HepG2 (cell line): ENCODE data around the gene PPP2R5E. TPM values are rescaled to one million over a fixed set of nuclear protein-coding genes. Genes with fewer than 3 reads are reported as not detected.
"Not testable (repeated sequence)": the region's sequence is repeated elsewhere in the genome, so short reads cannot be mapped to it uniquely, and the experiment has no call there.

Experiments used
- ATAC-seq: fragments of 200-7000 bp; cut with Tn5 transposase; 3 replicates; pipeline ENCODE4 v1.9.1; 2020; ENCODE audit warnings: mild to moderate bottlenecking, moderate library complexity
- BruUV-seq: library from RNA; stranded (reverse); fragments of 400-500 nt; replicated peaks from 2 replicates; lab custom pipeline; 2021; lab: Mats Ljungman, UMichigan
- CTCF ChIA-PET: fragments of 300-600 bp; formaldehyde crosslinking; extraction: SDS; loops from one replicate; lab custom pipeline; 2021; ENCODE audit warnings: low total read pairs, inconsistent platforms, low intra/inter-chr PET ratio; lab: Yijun Ruan, JAX
- POLR2A ChIA-PET: fragments of 350-600 bp; sonication (Branson Sonifier 250); formaldehyde crosslinking; loops from one replicate; lab custom pipeline; 2020; ENCODE audit warnings: antibody characterized with exemption, inconsistent platforms; lab: Yijun Ruan, JAX
- DNase-seq: peaks from one replicate; pipeline ENCODE4 v3.0.0-alpha.2; 2015; ENCODE audit warnings: low spot score
- FAIRE-seq: peaks from 3 replicates; lab custom pipeline; 2011; peaks lifted over from hg19 to GRCh38; lab: Jason Lieb, UNC
- H2AFZ ChIP-seq: one replicate; pipeline ENCODE4 v1.6.1; 2011; ENCODE audit warnings: low read length, inconsistent platforms
- H3K27ac ChIP-seq: fragments of 300-600 bp; 3 replicates; pipeline ENCODE4 v1.8.0; 2011; ENCODE audit warnings: mixed run types, mild to moderate bottlenecking, mixed read lengths, low read length, inconsistent platforms; ENCODE audit not compliant: insufficient read depth; ENCODE audit errors: extremely low read length
- H3K27me3 ChIP-seq, 2 experiments: fragments of 200-600 bp in 1 of 2; 2 replicates in 1 of 2; 3 replicates in 1 of 2; pipeline versions ENCODE4 v1.6.0 to v1.8.0; 2011; ENCODE audit warnings: low read length in 2 of 2, mild to moderate bottlenecking in 2 of 2, moderate library complexity in 2 of 2, inconsistent platforms in 1 of 2; ENCODE audit not compliant: insufficient read depth in 2 of 2, control insufficient read depth in 1 of 2
- H3K36me3 ChIP-seq, 2 experiments: fragments of 200-600 bp in 1 of 2; replicated peaks in 1 of 2; 2 replicates in 1 of 2; 3 replicates in 1 of 2; pipeline versions ENCODE4 v1.5.1 to v1.8.0; 2011; ENCODE audit warnings: low read length in 2 of 2, inconsistent platforms in 1 of 2; ENCODE audit not compliant: insufficient read depth in 2 of 2, control insufficient read depth in 1 of 2
- H3K4me1 ChIP-seq: 2 replicates; pipeline ENCODE4 v1.5.1; 2012; ENCODE audit warnings: low read length, inconsistent platforms; ENCODE audit not compliant: insufficient read depth
- H3K4me2 ChIP-seq: 2 replicates; pipeline ENCODE4 v1.6.0; 2011; ENCODE audit warnings: low read depth, low read length, inconsistent platforms
- H3K4me3 ChIP-seq, 3 experiments: fragments of 200-600 bp in 1 of 3; sonication (generic), shearing (Covaris generic) in 1 of 3; replicated peaks in 1 of 3; 2 replicates each; pipeline ENCODE4 v1.5.1; 2011 to 2016; ENCODE audit warnings: low read length in 3 of 3, inconsistent platforms in 2 of 3, low read depth in 2 of 3, mild to moderate bottlenecking in 2 of 3, control low read depth in 1 of 3, mixed read lengths in 1 of 3; ENCODE audit not compliant: insufficient read depth in 1 of 3
- H3K79me2 ChIP-seq: one replicate; pipeline ENCODE4 v1.6.1; 2011; ENCODE audit warnings: low read length, inconsistent platforms; ENCODE audit not compliant: insufficient read depth
- H3K9ac ChIP-seq: 2 replicates; pipeline ENCODE4 v1.6.0; 2011; ENCODE audit warnings: mild to moderate bottlenecking, low read depth, low read length, inconsistent platforms; ENCODE audit not compliant: insufficient read depth
- H3K9me3 ChIP-seq: 2 replicates; pipeline ENCODE4 v1.5.1; 2012; ENCODE audit warnings: mild to moderate bottlenecking, low read length
- H4K20me1 ChIP-seq: 2 replicates; pipeline ENCODE4 v1.6.0; 2011; ENCODE audit warnings: inconsistent platforms, mild to moderate bottlenecking, low read length, moderate library complexity; ENCODE audit not compliant: insufficient read depth
- GATAD2A ChIP-seq: IDR thresholded peaks from 2 replicates; pipeline ENCODE4 v1.6.1; 2016
- HNF4A ChIP-seq: sonication (generic); formaldehyde crosslinking; IDR thresholded peaks from 2 replicates; pipeline ENCODE4 v1.4.0; 2020; ENCODE audit warnings: missing genetic modification reagents
- NR2F1 ChIP-seq, 2 experiments: fragments of 450-650 bp in 1 of 2; formaldehyde crosslinking in 1 of 2; IDR thresholded peaks; 2 replicates each; pipeline versions ENCODE4 v1.5.0 to v1.6.1; 2016 to 2020; ENCODE audit warnings: mild to moderate bottlenecking in 1 of 2, missing compliant biosample characterization in 1 of 2, missing genetic modification reagents in 1 of 2, moderate library complexity in 1 of 2
- NR2F6 ChIP-seq, 2 experiments: IDR thresholded peaks; 2 replicates each; pipeline ENCODE4 v1.6.1; 2016; ENCODE audit warnings: antibody characterized with exemption in 1 of 2, mild to moderate bottlenecking in 1 of 2
- POLR2A ChIP-seq, 2 experiments: IDR thresholded peaks; 2 replicates each; pipeline ENCODE4 v1.6.1; 2011; ENCODE audit warnings: low read depth in 2 of 2, low read length in 2 of 2, mild to moderate bottlenecking in 1 of 2, moderate library complexity in 1 of 2; ENCODE audit not compliant: insufficient read depth in 1 of 2
- RARA ChIP-seq: IDR thresholded peaks from 2 replicates; pipeline ENCODE4 v1.6.1; 2016; ENCODE audit warnings: missing genetic modification reagents, missing compliant biosample characterization
- ZNF609 ChIP-seq: sonication (generic); formaldehyde crosslinking; IDR thresholded peaks from 2 replicates; pipeline ENCODE4 v1.4.0; 2020; ENCODE audit warnings: mild to moderate bottlenecking, missing genetic modification reagents, borderline replicate concordance
- ZNF652 ChIP-seq: IDR thresholded peaks from 2 replicates; pipeline ENCODE4 v1.6.1; 2016; ENCODE audit warnings: low read depth, borderline replicate concordance
- ZNF710 ChIP-seq: sonication (generic); formaldehyde crosslinking; IDR thresholded peaks from 2 replicates; pipeline ENCODE4 v1.5.0; 2020; ENCODE audit warnings: mild to moderate bottlenecking, missing genetic modification reagents, borderline replicate concordance
- ZSCAN9 ChIP-seq: IDR thresholded peaks from 2 replicates; pipeline ENCODE4 v1.6.1; 2016; ENCODE audit warnings: borderline replicate concordance
- WGBS: methylation state at CpG from one replicate; pipeline ENCODE4 v1.1.6; 2017; ENCODE audit warnings: low lambda C conversion rate; 5-methylcytosine and 5-hydroxymethylcytosine counted together
- in situ Hi-C: cut with HindIII; loops from 2 replicates; pipeline ENCODE4 v1.10.0; 2017; ENCODE audit warnings: low pct_unique_long_range_greater_than_20kb; ENCODE audit not compliant: extremely low pct_ligation_motif_present
- intact Hi-C: fragments of 100-400 bp; cut with micrococcal nuclease; formaldehyde crosslinking; loops from one replicate; pipeline ENCODE4 v1.10.0; 2022; ENCODE audit not compliant: unreplicated experiment
- polyA plus RNA-seq, 8 experiments: library from polyadenylated mRNA; depleted of rRNA in 3 of 8; stranded (reverse) in 7 of 8; unstranded in 1 of 8; fragments of >200 nt; fragmentation: Illumina TruSeq in 4 of 8; extraction: Trizol in 4 of 8; gene quantifications; 2 replicates each; pipeline versions ENCODE4 v1.2.1 to v1.2.3, GENCODE V29; 2011 to 2016; ENCODE audit warnings: low read depth in 4 of 8, missing spikeins in 1 of 8, mixed read lengths in 1 of 8; ENCODE audit not compliant: insufficient read depth in 1 of 8
- total RNA-seq, 5 experiments: library from RNA; depleted of rRNA; stranded (reverse); fragments of >200 nt; fragmentation: Illumina TruSeq; extraction: Trizol; gene quantifications; 2 replicates each; pipeline ENCODE4 v1.2.3, GENCODE V29; 2016; ENCODE audit warnings: low read depth in 1 of 5
- TF ChIP-seq, protein P1 (sequence below): sonication (generic); formaldehyde crosslinking; conservative IDR thresholded peaks from 2 replicates; pipeline ENCODE4 v1.8.0; 2022; ENCODE audit warnings: low read depth, missing genetic modification reagents

The PPP2R5E gene
- total and polyA plus RNA-seq, 2 of the 13 experiments (the other 11 are each of a cell fraction or from before 2014, with no cell fraction given): 8.9 to 11.0 TPM

DNA sequence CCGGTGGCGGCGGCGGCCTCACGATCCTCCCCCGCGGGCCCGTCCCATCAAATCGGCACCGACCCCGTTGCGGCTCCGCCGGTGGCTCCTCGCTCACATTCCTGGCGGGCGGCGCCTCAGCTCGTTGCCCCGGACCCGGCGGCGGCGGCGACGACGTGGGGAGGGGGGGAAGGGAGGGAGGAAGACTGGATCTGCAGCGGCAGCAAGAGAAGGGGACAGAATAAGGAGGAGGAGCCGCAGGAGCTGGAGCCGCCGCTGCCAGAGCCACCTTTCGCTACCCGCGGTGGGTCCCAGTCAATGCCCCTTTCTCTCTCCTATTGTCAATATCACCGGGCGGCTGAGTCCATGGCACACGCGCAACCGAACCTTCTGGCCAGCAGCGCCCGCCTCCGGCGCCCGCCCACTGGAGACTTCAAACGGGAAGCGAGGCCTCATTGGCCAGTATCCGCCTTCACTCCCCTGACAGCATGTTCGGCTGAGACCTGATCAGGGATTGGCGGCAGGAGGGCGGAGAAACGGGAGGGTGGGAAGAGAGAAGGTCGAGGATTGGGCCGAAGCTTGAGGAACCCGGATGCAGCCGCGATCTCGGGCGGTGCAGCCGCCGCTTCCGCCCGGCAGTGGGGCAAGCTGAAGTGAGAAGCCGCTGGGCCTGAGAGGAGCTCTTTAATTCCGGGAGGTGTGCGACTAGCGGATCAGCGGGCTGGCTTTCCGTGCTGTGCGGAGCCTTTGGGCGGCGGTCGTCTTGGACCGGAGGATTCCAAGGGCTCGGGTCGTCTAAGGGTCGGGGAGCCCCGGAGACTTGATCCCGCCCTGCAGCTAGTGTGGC lies at the start of gene PPP2R5E (continued):
- TF ChIP-seq, protein P1, sequence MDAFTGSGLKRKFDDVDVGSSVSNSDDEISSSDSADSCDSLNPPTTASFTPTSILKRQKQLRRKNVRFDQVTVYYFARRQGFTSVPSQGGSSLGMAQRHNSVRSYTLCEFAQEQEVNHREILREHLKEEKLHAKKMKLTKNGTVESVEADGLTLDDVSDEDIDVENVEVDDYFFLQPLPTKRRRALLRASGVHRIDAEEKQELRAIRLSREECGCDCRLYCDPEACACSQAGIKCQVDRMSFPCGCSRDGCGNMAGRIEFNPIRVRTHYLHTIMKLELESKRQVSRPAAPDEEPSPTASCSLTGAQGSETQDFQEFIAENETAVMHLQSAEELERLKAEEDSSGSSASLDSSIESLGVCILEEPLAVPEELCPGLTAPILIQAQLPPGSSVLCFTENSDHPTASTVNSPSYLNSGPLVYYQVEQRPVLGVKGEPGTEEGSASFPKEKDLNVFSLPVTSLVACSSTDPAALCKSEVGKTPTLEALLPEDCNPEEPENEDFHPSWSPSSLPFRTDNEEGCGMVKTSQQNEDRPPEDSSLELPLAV (CRISPR knock-in tag): no peak
- TF ChIP-seq ZNF609 (CRISPR knock-in tag): no peak
- TF ChIP-seq POLR2A (IDR thresholded peaks at IDR 0.05; ENCODE audit: insufficient read depth in 1 of 2, low read depth in 2 of 2, low read length in 2 of 2): peak; percentile 79 to 80
- TF ChIP-seq ZSCAN9 (CRISPR knock-in tag): 0 out of 2 replicates have a peak, but pooled peaks have one; percentile 9

GRCh38 chr14:63583046-63583445 lies 39.9 kb upstream of the PPP2R5E start:
- not testable (repeated sequence) for BruUV-seq
- 30% methylated on average over 8 of the region's 8 CpGs for WGBS
- Histone ChIP-seq H3K4me1 (peaks cover 27% of the 10 kb centered on the region), H3K4me2 (peak overlapping the region; percentile 48)
- ATAC-seq: peak; percentile 37; the same call in 1 of the 3 replicates
- TF ChIP-seq RARA (peak; percentile 62), NR2F6 (IDR thresholded peaks at IDR 0.05) (peak; percentile 71), NR2F6 (CRISPR knock-in tag; IDR thresholded peaks at IDR 0.05) (peak; percentile 46), HNF4A (CRISPR knock-in tag) (0 out of 2 replicates have a peak, but pooled peaks have one; percentile 17), NR2F1 (CRISPR knock-in tag; IDR thresholded peaks at IDR 0.05) (peak in 1 of 2 experiments; percentile 52; a peak in 1 of 4 replicates), GATAD2A (0 out of 2 replicates have a peak, but pooled peaks have one; percentile 24), ZNF652 (CRISPR knock-in tag) (peak; percentile 82), ZNF710 (CRISPR knock-in tag) (peak; percentile 62; the same call in 1 of the 2 replicates)
- TF ChIP-seq, all 625 proteins: peak for 7; not testable (repeated sequence) for 618
- H4K20me1 ChIP-seq, H2AFZ ChIP-seq, DNase-seq, H3K4me3 ChIP-seq, H3K9ac ChIP-seq, H3K9me3 ChIP-seq, intact Hi-C loops, H3K79me2 ChIP-seq, FAIRE-seq, H3K27ac ChIP-seq, in situ Hi-C loops, H3K36me3 ChIP-seq, CTCF ChIA-PET, H3K27me3 ChIP-seq: not testable (repeated sequence)
- POLR2A ChIA-PET: interaction anchor here (0.7 kb wide), 1 partner anchor 1179 kb away, joined by 3 read pairs; no protein-coding TSS in a partner anchor
